Neutrophil (primary cell): ENCODE measurements around the gene EIF6.

ENCODE experiments used
- H3K27ac ChIP-seq: fragments of 200-600 bp; sonication (generic); 2 replicates; pipeline ENCODE4 v1.5.1; 2016; ENCODE audit warnings: mild to moderate bottlenecking, moderate library complexity
- H3K27me3 ChIP-seq: fragments of 200-600 bp; sonication (generic); 2 replicates; pipeline ENCODE4 v1.6.0; 2016; ENCODE audit warnings: mild to moderate bottlenecking
- H3K36me3 ChIP-seq: fragments of 200-600 bp; sonication (generic); 2 replicates; pipeline ENCODE4 v1.5.1; 2017
- H3K4me1 ChIP-seq, 2 experiments: fragments of 200-600 bp in 1 of 2; sonication (generic) in 1 of 2; 1 replicate in 1 of 2; 2 replicates in 1 of 2; pipeline versions ENCODE4 v1.5.1 to v1.6.1; 2013 to 2016; ENCODE audit warnings: low read depth in 1 of 2, low read length in 1 of 2, mild to moderate bottlenecking in 1 of 2, moderate library complexity in 1 of 2; ENCODE audit not compliant: control insufficient read depth in 1 of 2, insufficient read depth in 1 of 2
- H3K4me3 ChIP-seq, 2 experiments: fragments of 200-600 bp in 1 of 2; sonication (generic) in 1 of 2; 1 replicate in 1 of 2; 2 replicates in 1 of 2; pipeline ENCODE4 v1.5.1; 2013 to 2016; ENCODE audit warnings: low read depth in 1 of 2, low read length in 1 of 2, mild to moderate bottlenecking in 1 of 2, moderate library complexity in 1 of 2
- H3K9me3 ChIP-seq: fragments of 200-600 bp; sonication (generic); 2 replicates; pipeline ENCODE4 v1.5.1; 2016
- CTCF ChIP-seq: fragments of 200-600 bp; sonication (generic); IDR thresholded peaks from 2 replicates; pipeline ENCODE4 v1.5.1; 2016; ENCODE audit warnings: antibody characterized with exemption

The EIF6 gene

GRCh38 chr20:35307666-35308653 lies 23.4 kb upstream of the EIF6 start:
- H3K36me3 ChIP-seq: no peaks in the 10 kb centered on the region
- H3K4me3 ChIP-seq: no peak overlapping the region
- no peak overlapping the region for H3K27ac ChIP-seq
- peaks cover 6 to 8% of the 10 kb centered on the region in 2 experiments for H3K4me1 ChIP-seq
- H3K27me3 ChIP-seq: no peaks in the 10 kb centered on the region
- H3K9me3 ChIP-seq: no peaks in the 10 kb centered on the region
- TF ChIP-seq CTCF: no peak

GRCh38 chr20:35306931-35307517 lies 22.5 kb upstream of the EIF6 start:
- H3K9me3 ChIP-seq: no peaks in the 10 kb centered on the region
- no peak overlapping the region for H3K27ac ChIP-seq
- no peak overlapping the region for H3K4me3 ChIP-seq
- peaks cover 6 to 8% of the 10 kb centered on the region in 2 experiments for H3K4me1 ChIP-seq
- no peaks in the 10 kb centered on the region for H3K27me3 ChIP-seq
- no peaks in the 10 kb centered on the region for H3K36me3 ChIP-seq
- no peak for TF ChIP-seq CTCF

GRCh38 chr20:35305682-35306556 lies 21.3 kb upstream of the EIF6 start:
- TF ChIP-seq CTCF: no peak
- Histone ChIP-seq H3K36me3 (no peaks in the 10 kb centered on the region), H3K9me3 (no peaks in the 10 kb centered on the region), H3K4me3 (no peak overlapping the region), H3K4me1 (peaks cover 6 to 8% of the 10 kb centered on the region in 2 experiments), H3K27ac (no peak overlapping the region), H3K27me3 (no peaks in the 10 kb centered on the region)

GRCh38 chr20:35304956-35305355 lies 20.4 kb upstream of the EIF6 start:
- Histone ChIP-seq H3K4me3 (no peak overlapping the region), H3K27ac (no peak overlapping the region), H3K9me3 (no peaks in the 10 kb centered on the region), H3K36me3 (no peaks in the 10 kb centered on the region), H3K4me1 (peaks cover 6 to 8% of the 10 kb centered on the region in 2 experiments), H3K27me3 (no peaks in the 10 kb centered on the region)
- no peak for TF ChIP-seq CTCF

GRCh38 chr20:35303735-35304491 lies 19.3 kb upstream of the EIF6 start:
- no peaks in the 10 kb centered on the region for H3K36me3 ChIP-seq
- peak overlapping the region; percentile 39 for H3K27ac ChIP-seq
- H3K4me3 ChIP-seq: no peak overlapping the region
- TF ChIP-seq CTCF: peak; percentile 86
- no peaks in the 10 kb centered on the region for H3K9me3 ChIP-seq
- no peaks in the 10 kb centered on the region for H3K27me3 ChIP-seq
- peaks cover 8 to 9% of the 10 kb centered on the region in 2 experiments for H3K4me1 ChIP-seq
